ENCODE results near the gene SLC2A13. TPM values are rescaled to one million over a fixed set of nuclear protein-coding genes. Genes with fewer than 3 reads are reported as not detected.

Gene SLC2A13
- total and polyA plus RNA-seq, 4 donors = 1.9 to 20.2 (median 6.9) TPM

DNA sequence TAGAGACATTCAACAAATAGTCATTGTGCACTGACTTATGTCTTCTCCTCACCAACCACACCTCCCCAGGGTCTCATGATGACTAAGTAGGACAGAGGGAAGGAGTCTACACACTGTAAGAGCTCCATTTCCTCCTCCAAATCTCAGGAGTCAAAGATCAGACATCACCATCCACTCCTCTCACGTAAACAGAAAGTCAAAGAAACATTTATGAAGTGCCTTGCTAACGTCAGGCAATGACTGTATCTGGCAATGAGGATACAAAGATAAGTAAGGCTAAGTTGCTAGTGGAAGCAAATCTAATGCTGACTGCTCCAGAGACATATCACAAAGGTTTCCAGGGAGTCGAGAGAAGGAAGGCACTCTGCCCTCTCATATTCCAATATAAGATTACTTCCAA, 88.9 kb downstream of the SLC2A13 start (continued):
- TF ChIP-seq CTCF (IDR thresholded peaks at IDR 0.05; ENCODE audit: low read depth, low read length, missing input control) (no peak), HNF4A (conservative IDR thresholded peaks at IDR 0.05) (no peak)

- 94% methylated on average over 2 of the region's 2 CpGs for WGBS
Measured at GRCh38 chr12:40015881-40016280, 90.0 kb downstream of the SLC2A13 start.

More at GRCh38 chr12:40015881-40016280, 90.0 kb downstream of the SLC2A13 start:
- Histone ChIP-seq H3K4me3 (ENCODE audit: low read depth in 1 of 3, low read length in 3 of 3) (no peak overlapping the region), H3K27me3 (ENCODE audit: control insufficient read depth in 4 of 4, insufficient read depth in 4 of 4, low read length in 3 of 4) (no peaks in the 10 kb centered on the region), H3K36me3 (ENCODE audit: control insufficient read depth in 4 of 4, insufficient read depth in 3 of 4, low read depth in 1 of 4, low read length in 3 of 4) (no peaks in the 10 kb centered on the region), H3K4me1 (ENCODE audit: control insufficient read depth in 4 of 4, insufficient read depth in 4 of 4, low read length in 3 of 4) (peaks cover 2 to 7% (median 3%) of the 10 kb centered on the region in 4 donors), H3K27ac (ENCODE audit: low read depth in 1 of 2, low read length in 2 of 2) (no peak overlapping the region), H3K9ac (ENCODE audit: low read depth in 1 of 2, low read length in 2 of 2) (no peak overlapping the region), H3K9me3 (ENCODE audit: control insufficient read depth in 4 of 4, low read length in 3 of 4) (no peaks in the 10 kb centered on the region)
- TF ChIP-seq MAX (IDR thresholded peaks at IDR 0.05) (no peak), EGR1 (IDR thresholded peaks at IDR 0.05; ENCODE audit: low read depth in 2 of 2) (no peak), JUND (IDR thresholded peaks at IDR 0.05) (no peak), CTCF (IDR thresholded peaks at IDR 0.05; ENCODE audit: low read depth, low read length, missing input control) (no peak), TAF1 (conservative IDR thresholded peaks at IDR 0.05) (no peak), SP1 (IDR thresholded peaks at IDR 0.05) (no peak)
- TF ChIP-seq, protein P1, sequence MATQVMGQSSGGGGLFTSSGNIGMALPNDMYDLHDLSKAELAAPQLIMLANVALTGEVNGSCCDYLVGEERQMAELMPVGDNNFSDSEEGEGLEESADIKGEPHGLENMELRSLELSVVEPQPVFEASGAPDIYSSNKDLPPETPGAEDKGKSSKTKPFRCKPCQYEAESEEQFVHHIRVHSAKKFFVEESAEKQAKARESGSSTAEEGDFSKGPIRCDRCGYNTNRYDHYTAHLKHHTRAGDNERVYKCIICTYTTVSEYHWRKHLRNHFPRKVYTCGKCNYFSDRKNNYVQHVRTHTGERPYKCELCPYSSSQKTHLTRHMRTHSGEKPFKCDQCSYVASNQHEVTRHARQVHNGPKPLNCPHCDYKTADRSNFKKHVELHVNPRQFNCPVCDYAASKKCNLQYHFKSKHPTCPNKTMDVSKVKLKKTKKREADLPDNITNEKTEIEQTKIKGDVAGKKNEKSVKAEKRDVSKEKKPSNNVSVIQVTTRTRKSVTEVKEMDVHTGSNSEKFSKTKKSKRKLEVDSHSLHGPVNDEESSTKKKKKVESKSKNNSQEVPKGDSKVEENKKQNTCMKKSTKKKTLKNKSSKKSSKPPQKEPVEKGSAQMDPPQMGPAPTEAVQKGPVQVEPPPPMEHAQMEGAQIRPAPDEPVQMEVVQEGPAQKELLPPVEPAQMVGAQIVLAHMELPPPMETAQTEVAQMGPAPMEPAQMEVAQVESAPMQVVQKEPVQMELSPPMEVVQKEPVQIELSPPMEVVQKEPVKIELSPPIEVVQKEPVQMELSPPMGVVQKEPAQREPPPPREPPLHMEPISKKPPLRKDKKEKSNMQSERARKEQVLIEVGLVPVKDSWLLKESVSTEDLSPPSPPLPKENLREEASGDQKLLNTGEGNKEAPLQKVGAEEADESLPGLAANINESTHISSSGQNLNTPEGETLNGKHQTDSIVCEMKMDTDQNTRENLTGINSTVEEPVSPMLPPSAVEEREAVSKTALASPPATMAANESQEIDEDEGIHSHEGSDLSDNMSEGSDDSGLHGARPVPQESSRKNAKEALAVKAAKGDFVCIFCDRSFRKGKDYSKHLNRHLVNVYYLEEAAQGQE (IDR thresholded peaks at IDR 0.05) = no peak
- no peak for DNase-seq (ENCODE audit: low spot score)
